GM12864 (cell line): ENCODE results near the gene POLR2E.
A peak's percentile ranks its signal among the peaks of the same experiment; 100 is the strongest.

Experiments used
- DNase-seq: peaks from one replicate; pipeline ENCODE4 v3.0.0-alpha.2; 2011; ENCODE audit warnings: low read depth
- H3K4me3 ChIP-seq: 2 replicates; pipeline ENCODE4 v1.5.1; 2011; ENCODE audit warnings: mild to moderate bottlenecking, low read depth, low read length, control low read depth
- CTCF ChIP-seq: IDR thresholded peaks from 2 replicates; pipeline ENCODE4 v1.5.1; 2011; ENCODE audit warnings: low read depth, mild to moderate bottlenecking, moderate library complexity, low read length, control low read depth, inconsistent platforms; ENCODE audit errors: missing control alignments

Gene POLR2E

GRCh38 chr19:1074544-1075283 is 20.5 kb downstream of the POLR2E start:
- no peak for DNase-seq

GRCh38 chr19:1073956-1074517 is 21.1 kb downstream of the POLR2E start:
- no peak for DNase-seq
- peak overlapping the region; percentile 3; the same call in 1 of the 2 replicates for H3K4me3 ChIP-seq
- no peak for TF ChIP-seq CTCF

More at GRCh38 chr19:1074544-1075283, 20.5 kb downstream of the POLR2E start:
- TF ChIP-seq CTCF: no peak
- H3K4me3 ChIP-seq: peak overlapping the region; percentile 38

GRCh38 chr19:1073063-1073955 is 21.9 kb downstream of the POLR2E start:
- no peak overlapping the region for H3K4me3 ChIP-seq
- TF ChIP-seq CTCF: no peak
- no peak for DNase-seq

- no peak overlapping the region for H3K4me3 ChIP-seq
- DNase-seq: no peak
- no peak for TF ChIP-seq CTCF
Observed at GRCh38 chr19:1072371-1073015, 22.7 kb downstream of the POLR2E start.

GRCh38 chr19:1070931-1071791 is 24.0 kb downstream of the POLR2E start:
- DNase-seq: no peak
- TF ChIP-seq CTCF: no peak
- no peak overlapping the region for H3K4me3 ChIP-seq

GRCh38 chr19:1070576-1070930 is 24.6 kb downstream of the POLR2E start:
- DNase-seq: no peak
- TF ChIP-seq CTCF: no peak
- no peak overlapping the region for H3K4me3 ChIP-seq
